PC-3 (cell line): ENCODE measurements around the gene APOH.

Experiments
- EZH2 ChIP-seq: fragments of 300-600 bp; sonication (generic); IDR thresholded peaks from one replicate; pipeline ENCODE4 v1.6.1; 2017; ENCODE audit warnings: antibody characterized with exemption, mild to moderate bottlenecking, low read length; ENCODE audit not compliant: unreplicated experiment
- EZH2phosphoT487 ChIP-seq: fragments of 300-600 bp; sonication (generic); IDR thresholded peaks from 2 replicates; pipeline ENCODE4 v1.6.1; 2018; ENCODE audit warnings: mild to moderate bottlenecking, antibody characterized with exemption, low read length, borderline replicate concordance
- TF ChIP-seq, protein P1 (sequence below): fragments of 300-600 bp; sonication (generic); conservative IDR thresholded peaks from 2 replicates; pipeline ENCODE4 v1.5.1; 2017; ENCODE audit warnings: antibody characterized with exemption, low read depth, mild to moderate bottlenecking, low read length

DNA sequence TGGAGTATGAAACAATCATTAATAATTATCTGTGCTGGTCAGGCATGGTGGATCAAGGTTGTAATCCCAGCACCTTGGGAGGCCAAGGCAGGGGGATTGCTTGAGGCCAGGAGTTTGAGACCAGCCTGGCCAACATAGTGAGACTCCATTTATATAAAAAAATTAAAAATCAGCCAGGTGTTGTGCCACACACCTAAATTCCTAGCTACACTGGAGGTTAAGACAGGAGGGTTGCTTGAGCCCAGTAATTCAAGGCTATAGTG is 44.3 kb upstream of the APOH start:
- TF ChIP-seq, protein P1, sequence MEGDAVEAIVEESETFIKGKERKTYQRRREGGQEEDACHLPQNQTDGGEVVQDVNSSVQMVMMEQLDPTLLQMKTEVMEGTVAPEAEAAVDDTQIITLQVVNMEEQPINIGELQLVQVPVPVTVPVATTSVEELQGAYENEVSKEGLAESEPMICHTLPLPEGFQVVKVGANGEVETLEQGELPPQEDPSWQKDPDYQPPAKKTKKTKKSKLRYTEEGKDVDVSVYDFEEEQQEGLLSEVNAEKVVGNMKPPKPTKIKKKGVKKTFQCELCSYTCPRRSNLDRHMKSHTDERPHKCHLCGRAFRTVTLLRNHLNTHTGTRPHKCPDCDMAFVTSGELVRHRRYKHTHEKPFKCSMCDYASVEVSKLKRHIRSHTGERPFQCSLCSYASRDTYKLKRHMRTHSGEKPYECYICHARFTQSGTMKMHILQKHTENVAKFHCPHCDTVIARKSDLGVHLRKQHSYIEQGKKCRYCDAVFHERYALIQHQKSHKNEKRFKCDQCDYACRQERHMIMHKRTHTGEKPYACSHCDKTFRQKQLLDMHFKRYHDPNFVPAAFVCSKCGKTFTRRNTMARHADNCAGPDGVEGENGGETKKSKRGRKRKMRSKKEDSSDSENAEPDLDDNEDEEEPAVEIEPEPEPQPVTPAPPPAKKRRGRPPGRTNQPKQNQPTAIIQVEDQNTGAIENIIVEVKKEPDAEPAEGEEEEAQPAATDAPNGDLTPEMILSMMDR, result no peak
- TF ChIP-seq EZH2 (no peak), EZH2phosphoT487 (no peak)
